ENCODE data around the gene SYT7. TPM values are rescaled to one million over a fixed set of nuclear protein-coding genes. Genes with fewer than 3 reads are reported as not detected.

Gene SYT7
- total and polyA plus RNA-seq, 4 donors = 2.1 to 114 (median 30.8) TPM

- no peaks in the 10 kb centered on the region for H3K27me3 ChIP-seq (ENCODE audit: control insufficient read depth in 4 of 4, insufficient read depth in 4 of 4, low read length in 3 of 4)
- H3K9ac ChIP-seq (ENCODE audit: low read depth in 1 of 2, low read length in 2 of 2) = no peak overlapping the region
- DNase-seq (ENCODE audit: low spot score) = no peak
- H3K4me1 ChIP-seq (ENCODE audit: control insufficient read depth in 4 of 4, insufficient read depth in 4 of 4, low read length in 3 of 4) = no peaks in the 10 kb centered on the region
- H3K36me3 ChIP-seq (ENCODE audit: control insufficient read depth in 4 of 4, insufficient read depth in 3 of 4, low read depth in 1 of 4, low read length in 3 of 4) = no peaks in the 10 kb centered on the region
- WGBS = 81% methylated on average over 13 of the region's 13 CpGs
- no peak for TF ChIP-seq TAF1 (conservative IDR thresholded peaks at IDR 0.05)
- TF ChIP-seq REST (IDR thresholded peaks at IDR 0.05) = no peak
- no peak for TF ChIP-seq GABPA (IDR thresholded peaks at IDR 0.05 in 1 of 2, conservative IDR thresholded peaks at IDR 0.05 in 1 of 2)
- no peak for TF ChIP-seq FOXA2 (IDR thresholded peaks at IDR 0.05)
- no peak for TF ChIP-seq RXRA (IDR thresholded peaks at IDR 0.05)
- TF ChIP-seq HNF4G (IDR thresholded peaks at IDR 0.05) = no peak
- no peak for TF ChIP-seq EGR1 (IDR thresholded peaks at IDR 0.05; ENCODE audit: low read depth in 2 of 2)
- no peak for TF ChIP-seq JUND (IDR thresholded peaks at IDR 0.05)
- H3K4me3 ChIP-seq (ENCODE audit: low read depth in 1 of 3, low read length in 3 of 3) = no peak overlapping the region
- no peaks in the 10 kb centered on the region for H3K9me3 ChIP-seq (ENCODE audit: control insufficient read depth in 4 of 4, low read length in 3 of 4)
- H3K27ac ChIP-seq (ENCODE audit: low read depth in 1 of 2, low read length in 2 of 2) = no peak overlapping the region
Observed at GRCh38 chr11:61599968-61600710, 19.3 kb upstream of the SYT7 start.

- H3K9me3 ChIP-seq (ENCODE audit: control insufficient read depth in 4 of 4, low read length in 3 of 4) = no peaks in the 10 kb centered on the region
- DNase-seq (ENCODE audit: low spot score) = no peak
- no peak for TF ChIP-seq JUND (IDR thresholded peaks at IDR 0.05)
- TF ChIP-seq, protein P1, sequence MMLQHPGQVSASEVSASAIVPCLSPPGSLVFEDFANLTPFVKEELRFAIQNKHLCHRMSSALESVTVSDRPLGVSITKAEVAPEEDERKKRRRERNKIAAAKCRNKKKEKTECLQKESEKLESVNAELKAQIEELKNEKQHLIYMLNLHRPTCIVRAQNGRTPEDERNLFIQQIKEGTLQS (IDR thresholded peaks at IDR 0.05) = no peak
- TF ChIP-seq GABPA (IDR thresholded peaks at IDR 0.05 in 1 of 2, conservative IDR thresholded peaks at IDR 0.05 in 1 of 2) = no peak
- TF ChIP-seq CTCF (IDR thresholded peaks at IDR 0.05; ENCODE audit: low read depth, low read length, missing input control) = no peak
- TF ChIP-seq HNF4G (IDR thresholded peaks at IDR 0.05) = no peak
- TF ChIP-seq REST (IDR thresholded peaks at IDR 0.05) = no peak
- TF ChIP-seq EGR1 (IDR thresholded peaks at IDR 0.05; ENCODE audit: low read depth in 2 of 2) = no peak
- TF ChIP-seq FOXA2 (IDR thresholded peaks at IDR 0.05) = no peak
- no peak for TF ChIP-seq SP1 (IDR thresholded peaks at IDR 0.05)
- no peak for TF ChIP-seq RAD21 (IDR thresholded peaks at IDR 0.05)
- TF ChIP-seq FOXA1 (IDR thresholded peaks at IDR 0.05) = no peak
- TF ChIP-seq, protein P2, sequence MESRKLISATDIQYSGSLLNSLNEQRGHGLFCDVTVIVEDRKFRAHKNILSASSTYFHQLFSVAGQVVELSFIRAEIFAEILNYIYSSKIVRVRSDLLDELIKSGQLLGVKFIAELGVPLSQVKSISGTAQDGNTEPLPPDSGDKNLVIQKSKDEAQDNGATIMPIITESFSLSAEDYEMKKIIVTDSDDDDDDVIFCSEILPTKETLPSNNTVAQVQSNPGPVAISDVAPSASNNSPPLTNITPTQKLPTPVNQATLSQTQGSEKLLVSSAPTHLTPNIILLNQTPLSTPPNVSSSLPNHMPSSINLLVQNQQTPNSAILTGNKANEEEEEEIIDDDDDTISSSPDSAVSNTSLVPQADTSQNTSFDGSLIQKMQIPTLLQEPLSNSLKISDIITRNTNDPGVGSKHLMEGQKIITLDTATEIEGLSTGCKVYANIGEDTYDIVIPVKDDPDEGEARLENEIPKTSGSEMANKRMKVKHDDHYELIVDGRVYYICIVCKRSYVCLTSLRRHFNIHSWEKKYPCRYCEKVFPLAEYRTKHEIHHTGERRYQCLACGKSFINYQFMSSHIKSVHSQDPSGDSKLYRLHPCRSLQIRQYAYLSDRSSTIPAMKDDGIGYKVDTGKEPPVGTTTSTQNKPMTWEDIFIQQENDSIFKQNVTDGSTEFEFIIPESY (IDR thresholded peaks at IDR 0.05) = no peak
- TF ChIP-seq HNF4A (conservative IDR thresholded peaks at IDR 0.05) = no peak
- no peak for TF ChIP-seq RXRA (IDR thresholded peaks at IDR 0.05)
- no peak for TF ChIP-seq NR2F2 (IDR thresholded peaks at IDR 0.05)
- TF ChIP-seq, protein P3, sequence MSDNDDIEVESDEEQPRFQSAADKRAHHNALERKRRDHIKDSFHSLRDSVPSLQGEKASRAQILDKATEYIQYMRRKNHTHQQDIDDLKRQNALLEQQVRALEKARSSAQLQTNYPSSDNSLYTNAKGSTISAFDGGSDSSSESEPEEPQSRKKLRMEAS (IDR thresholded peaks at IDR 0.05) = no peak
- no peak for TF ChIP-seq YY1 (IDR thresholded peaks at IDR 0.05)
- TF ChIP-seq TAF1 (conservative IDR thresholded peaks at IDR 0.05) = no peak
- no peak overlapping the region for H3K27ac ChIP-seq (ENCODE audit: low read depth in 1 of 2, low read length in 2 of 2)
- no peaks in the 10 kb centered on the region for H3K4me1 ChIP-seq (ENCODE audit: control insufficient read depth in 4 of 4, insufficient read depth in 4 of 4, low read length in 3 of 4)
- H3K4me3 ChIP-seq (ENCODE audit: low read depth in 1 of 3, low read length in 3 of 3) = no peak overlapping the region
- WGBS = 74% methylated on average over 25 of the region's 25 CpGs
- no peaks in the 10 kb centered on the region for H3K27me3 ChIP-seq (ENCODE audit: control insufficient read depth in 4 of 4, insufficient read depth in 4 of 4, low read length in 3 of 4)
- H3K36me3 ChIP-seq (ENCODE audit: control insufficient read depth in 4 of 4, insufficient read depth in 3 of 4, low read depth in 1 of 4, low read length in 3 of 4) = no peaks in the 10 kb centered on the region
- H3K9ac ChIP-seq (ENCODE audit: low read depth in 1 of 2, low read length in 2 of 2) = no peak overlapping the region
Observed at GRCh38 chr11:61598886-61599868, 18.3 kb upstream of the SYT7 start.

All from liver (tissue), 9 donors.